Osteoblast (primary cell): ENCODE data around the gene SYNE3. TPM values are rescaled to one million over a fixed set of nuclear protein-coding genes. Genes with fewer than 3 reads are reported as not detected.

Experiments used
- DNase-seq: peaks from one replicate; pipeline ENCODE4 v3.0.0; 2011; ENCODE audit warnings: low spot score, mixed read lengths; ENCODE audit not compliant: insufficient read length; ENCODE audit errors: missing footprints
- H2AFZ ChIP-seq: 2 replicates; pipeline ENCODE4 v1.6.0; 2011; ENCODE audit warnings: mild to moderate bottlenecking, low read length
- H3K27ac ChIP-seq: 2 replicates; pipeline ENCODE4 v1.5.1; 2011; ENCODE audit warnings: mild to moderate bottlenecking, low read depth, low read length, moderate library complexity
- H3K27me3 ChIP-seq: 2 replicates; pipeline ENCODE4 v1.6.0; 2012; ENCODE audit warnings: mild to moderate bottlenecking, control low read depth, inconsistent platforms, low read length, moderate library complexity; ENCODE audit not compliant: insufficient read depth
- H3K36me3 ChIP-seq: 2 replicates; pipeline ENCODE4 v1.5.1; 2011; ENCODE audit warnings: mild to moderate bottlenecking, low read length, control low read depth, moderate library complexity; ENCODE audit not compliant: insufficient read depth
- H3K4me1 ChIP-seq: 2 replicates; pipeline ENCODE4 v1.5.1; 2011; ENCODE audit warnings: mild to moderate bottlenecking, low read length, control low read depth, moderate library complexity; ENCODE audit not compliant: insufficient read depth
- H3K4me2 ChIP-seq: 2 replicates; pipeline ENCODE4 v1.6.0; 2011; ENCODE audit warnings: mild to moderate bottlenecking, low read length; ENCODE audit not compliant: insufficient read depth
- H3K4me3 ChIP-seq: fragments of 200-600 bp; sonication (generic); 3 replicates; pipeline ENCODE4 v1.5.1; 2012; ENCODE audit warnings: mild to moderate bottlenecking, low read length, inconsistent platforms; ENCODE audit not compliant: insufficient read depth
- H3K79me2 ChIP-seq: 2 replicates; pipeline ENCODE4 v1.6.0; 2012; ENCODE audit warnings: mild to moderate bottlenecking, low read length, control low read depth, inconsistent platforms; ENCODE audit not compliant: insufficient read depth
- H3K9me3 ChIP-seq: 2 replicates; pipeline ENCODE4 v1.5.1; 2011; ENCODE audit warnings: low read depth, low read length, control low read depth
- H4K20me1 ChIP-seq: 2 replicates; pipeline ENCODE4 v1.6.0; 2012; ENCODE audit warnings: mild to moderate bottlenecking, low read length, control low read depth; ENCODE audit not compliant: insufficient read depth
- total RNA-seq: library from RNA; depleted of rRNA; stranded (reverse); fragments of >200 nt; gene quantifications from 2 replicates; pipeline ENCODE4 v1.2.3, GENCODE V29; 2012
- TF ChIP-seq, protein P1 (sequence below): IDR thresholded peaks from 2 replicates; pipeline ENCODE4 v1.5.1; 2011; ENCODE audit warnings: mild to moderate bottlenecking, low read depth, low read length, moderate library complexity; ENCODE audit errors: extremely low read depth

Gene SYNE3
- total RNA-seq, 1 donor, result 23.9 TPM

DNA sequence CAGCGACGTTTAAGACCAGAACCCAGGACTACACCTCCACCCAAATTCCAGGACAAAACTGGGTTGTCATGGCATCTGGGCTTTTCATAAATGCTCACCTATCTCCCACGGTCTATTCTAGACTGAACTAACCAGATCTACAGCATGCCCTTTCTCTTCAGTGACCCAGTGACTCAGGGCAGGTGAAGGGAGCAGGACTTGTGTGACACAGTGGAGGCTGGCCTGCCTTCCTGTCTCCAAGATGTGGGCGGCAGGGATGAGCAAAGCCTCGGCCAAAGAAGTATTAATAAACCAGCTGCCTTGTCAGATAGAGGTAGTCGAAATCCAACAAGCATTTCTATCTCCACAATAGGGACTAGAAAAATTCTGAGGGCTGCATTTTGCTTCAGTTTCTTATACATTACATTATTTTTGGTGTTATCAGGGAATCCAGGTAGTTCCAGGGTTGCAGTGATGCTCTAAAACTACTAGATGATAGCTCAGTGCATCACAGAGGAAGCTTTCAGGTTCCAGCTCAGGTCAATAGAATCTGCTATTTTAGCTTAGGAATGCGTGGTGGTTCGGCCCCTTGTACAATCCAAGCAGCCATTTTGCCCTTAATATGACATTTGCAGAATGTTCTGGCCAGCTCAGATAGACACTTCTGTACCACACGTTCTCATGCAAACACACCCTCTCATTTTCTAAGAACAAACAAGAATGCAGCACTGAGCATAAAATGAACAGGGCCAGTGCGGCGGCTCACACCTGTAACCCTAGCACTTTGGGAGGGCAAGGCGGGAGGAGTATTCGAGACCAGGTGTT lies 14.2 kb upstream of the SYNE3 start:
- TF ChIP-seq, protein P1, sequence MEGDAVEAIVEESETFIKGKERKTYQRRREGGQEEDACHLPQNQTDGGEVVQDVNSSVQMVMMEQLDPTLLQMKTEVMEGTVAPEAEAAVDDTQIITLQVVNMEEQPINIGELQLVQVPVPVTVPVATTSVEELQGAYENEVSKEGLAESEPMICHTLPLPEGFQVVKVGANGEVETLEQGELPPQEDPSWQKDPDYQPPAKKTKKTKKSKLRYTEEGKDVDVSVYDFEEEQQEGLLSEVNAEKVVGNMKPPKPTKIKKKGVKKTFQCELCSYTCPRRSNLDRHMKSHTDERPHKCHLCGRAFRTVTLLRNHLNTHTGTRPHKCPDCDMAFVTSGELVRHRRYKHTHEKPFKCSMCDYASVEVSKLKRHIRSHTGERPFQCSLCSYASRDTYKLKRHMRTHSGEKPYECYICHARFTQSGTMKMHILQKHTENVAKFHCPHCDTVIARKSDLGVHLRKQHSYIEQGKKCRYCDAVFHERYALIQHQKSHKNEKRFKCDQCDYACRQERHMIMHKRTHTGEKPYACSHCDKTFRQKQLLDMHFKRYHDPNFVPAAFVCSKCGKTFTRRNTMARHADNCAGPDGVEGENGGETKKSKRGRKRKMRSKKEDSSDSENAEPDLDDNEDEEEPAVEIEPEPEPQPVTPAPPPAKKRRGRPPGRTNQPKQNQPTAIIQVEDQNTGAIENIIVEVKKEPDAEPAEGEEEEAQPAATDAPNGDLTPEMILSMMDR, result no peak
- Histone ChIP-seq H3K4me3 (peak overlapping the region; percentile 13), H3K9me3 (no peaks in the 10 kb centered on the region), H3K4me2 (peak overlapping the region; percentile 94), H3K79me2 (peaks cover 60% of the 10 kb centered on the region), H2AFZ (no peak overlapping the region), H3K4me1 (peaks cover 59% of the 10 kb centered on the region), H3K27me3 (no peaks in the 10 kb centered on the region), H3K36me3 (no peaks in the 10 kb centered on the region), H3K27ac (peak overlapping the region; percentile 94), H4K20me1 (peaks cover 13% of the 10 kb centered on the region)
- no peak for DNase-seq

DNA sequence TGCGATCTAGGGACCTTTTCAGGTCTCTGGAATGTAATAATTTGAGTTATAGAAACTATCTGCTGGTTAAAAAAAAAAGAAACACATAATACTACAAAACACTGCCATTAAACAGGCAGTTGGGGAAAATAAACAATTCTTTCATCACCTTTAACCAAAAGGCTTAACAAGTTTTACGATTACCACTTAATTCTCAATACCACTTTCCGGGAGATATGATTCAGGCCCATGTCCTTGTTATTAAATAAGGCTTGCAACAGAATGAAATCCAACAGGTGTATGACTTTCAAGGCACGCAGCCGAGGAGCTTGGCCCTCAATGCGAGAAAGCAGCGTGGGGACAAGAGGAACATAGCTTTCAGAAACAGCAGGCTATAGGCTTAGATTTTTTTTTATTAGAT lies 12.8 kb upstream of the SYNE3 start:
- Histone ChIP-seq H3K4me3 (no peak overlapping the region), H3K4me1 (peaks cover 68% of the 10 kb centered on the region), H3K4me2 (no peak overlapping the region), H3K9me3 (no peaks in the 10 kb centered on the region), H2AFZ (no peak overlapping the region), H3K27ac (no peak overlapping the region), H3K27me3 (no peaks in the 10 kb centered on the region), H3K36me3 (no peaks in the 10 kb centered on the region), H4K20me1 (peaks cover 11% of the 10 kb centered on the region), H3K79me2 (peaks cover 55% of the 10 kb centered on the region)
- DNase-seq, result no peak
- TF ChIP-seq, protein P1, result no peak

DNA sequence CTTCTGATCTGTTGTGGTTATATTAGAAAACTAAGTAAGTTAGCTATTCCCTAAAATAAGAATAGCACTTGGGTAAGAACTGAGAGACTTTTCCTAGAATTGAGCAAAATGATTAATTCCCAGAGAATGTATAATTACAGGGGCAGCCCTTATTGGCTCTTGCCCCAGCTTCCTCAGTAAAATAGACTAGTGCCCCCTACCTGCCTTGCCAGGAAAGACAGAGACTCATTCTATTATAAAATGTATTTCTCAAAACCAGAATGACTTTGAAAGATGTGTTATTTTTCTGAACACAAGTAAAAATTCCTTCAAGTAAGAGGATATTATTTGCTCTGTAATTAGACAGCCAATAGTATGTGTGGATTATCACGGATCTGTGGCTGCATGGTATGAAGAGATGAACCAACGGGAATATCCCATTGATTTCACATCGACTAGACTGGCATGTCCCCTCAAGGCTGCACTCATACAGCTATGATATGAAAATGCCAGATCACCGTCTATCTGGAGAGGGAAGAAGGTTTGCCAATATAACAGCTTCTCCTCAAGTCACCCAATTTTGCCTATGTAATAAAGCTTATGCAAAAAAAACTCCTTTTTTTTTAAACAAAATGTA lies 11.0 kb upstream of the SYNE3 start:
- peak; percentile 87 for DNase-seq
- Histone ChIP-seq H3K4me1 (peaks cover 72% of the 10 kb centered on the region), H3K4me2 (peak overlapping the region; percentile 72), H3K36me3 (no peaks in the 10 kb centered on the region), H4K20me1 (peaks cover 11% of the 10 kb centered on the region), H3K27ac (peak overlapping the region; percentile 77), H2AFZ (peak overlapping the region; percentile 47), H3K79me2 (peaks cover 40% of the 10 kb centered on the region), H3K27me3 (no peaks in the 10 kb centered on the region), H3K4me3 (peak overlapping the region; percentile 20), H3K9me3 (no peaks in the 10 kb centered on the region)
- TF ChIP-seq, protein P1, result peak; percentile 94
